OCI-LY7 (cell line): ENCODE data around the gene IBTK.

Experiments
- CTCF ChIP-seq: fragments of 200-600 bp; sonication (generic); conservative IDR thresholded peaks from 2 replicates; pipeline ENCODE4 v1.5.1; 2014; ENCODE audit warnings: mild to moderate bottlenecking, antibody characterized with exemption, low read length, moderate library complexity, mixed read lengths
- EZH2phosphoT487 ChIP-seq: fragments of 200-600 bp; sonication (generic); IDR thresholded peaks from 2 replicates; pipeline ENCODE4 v1.6.1; 2018; ENCODE audit warnings: low read depth, borderline replicate concordance, mild to moderate bottlenecking, mixed run types, antibody characterized with exemption, low read length, moderate library complexity, mixed read lengths

DNA sequence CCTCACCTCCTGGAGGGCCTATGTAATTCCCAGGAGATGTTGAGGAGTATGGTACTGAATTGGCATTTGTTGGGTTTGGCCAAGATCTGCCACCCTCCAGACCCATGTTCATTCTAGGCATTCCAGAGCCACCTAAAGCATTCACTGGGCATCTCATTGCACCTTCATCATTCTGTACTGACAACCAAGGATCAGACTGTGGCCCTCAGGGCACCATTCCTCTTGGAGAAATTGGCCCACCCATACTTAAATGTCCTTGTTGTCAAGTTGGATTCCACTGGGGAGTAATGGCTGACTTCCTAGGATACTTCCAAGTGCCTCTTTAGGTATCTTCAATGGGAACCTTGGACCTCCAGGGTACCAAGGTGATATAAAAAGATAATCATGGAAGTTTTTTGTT lies 16.8 kb upstream of the IBTK start:
- TF ChIP-seq CTCF (no peak), EZH2phosphoT487 (no peak)
